ENCODE results near the gene MYBPC3.

DNA sequence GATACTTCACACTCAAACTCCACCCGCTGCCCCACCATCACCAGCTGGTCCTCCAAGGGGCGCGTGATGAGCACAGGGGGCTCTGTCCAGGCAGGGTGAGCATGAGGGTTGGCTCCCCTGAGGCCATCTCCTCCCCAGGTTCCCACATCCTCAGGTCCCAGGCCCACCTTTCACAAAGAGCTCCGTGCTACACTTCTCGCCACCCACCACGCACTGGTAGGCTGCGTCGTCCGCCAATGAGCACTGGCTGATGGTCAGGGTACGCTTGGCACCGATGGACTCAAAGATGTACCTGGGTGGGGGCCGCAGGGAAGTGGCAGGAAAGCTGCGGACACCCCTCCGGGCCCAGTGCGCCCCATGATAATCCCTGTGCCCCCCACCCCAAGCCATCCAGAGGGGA, 9.6 kb downstream of the MYBPC3 start:
- TF ChIP-seq NFIC (IDR thresholded peaks at IDR 0.05; ENCODE audit: low read depth, low read length), result no peak
- TF ChIP-seq, protein P1, sequence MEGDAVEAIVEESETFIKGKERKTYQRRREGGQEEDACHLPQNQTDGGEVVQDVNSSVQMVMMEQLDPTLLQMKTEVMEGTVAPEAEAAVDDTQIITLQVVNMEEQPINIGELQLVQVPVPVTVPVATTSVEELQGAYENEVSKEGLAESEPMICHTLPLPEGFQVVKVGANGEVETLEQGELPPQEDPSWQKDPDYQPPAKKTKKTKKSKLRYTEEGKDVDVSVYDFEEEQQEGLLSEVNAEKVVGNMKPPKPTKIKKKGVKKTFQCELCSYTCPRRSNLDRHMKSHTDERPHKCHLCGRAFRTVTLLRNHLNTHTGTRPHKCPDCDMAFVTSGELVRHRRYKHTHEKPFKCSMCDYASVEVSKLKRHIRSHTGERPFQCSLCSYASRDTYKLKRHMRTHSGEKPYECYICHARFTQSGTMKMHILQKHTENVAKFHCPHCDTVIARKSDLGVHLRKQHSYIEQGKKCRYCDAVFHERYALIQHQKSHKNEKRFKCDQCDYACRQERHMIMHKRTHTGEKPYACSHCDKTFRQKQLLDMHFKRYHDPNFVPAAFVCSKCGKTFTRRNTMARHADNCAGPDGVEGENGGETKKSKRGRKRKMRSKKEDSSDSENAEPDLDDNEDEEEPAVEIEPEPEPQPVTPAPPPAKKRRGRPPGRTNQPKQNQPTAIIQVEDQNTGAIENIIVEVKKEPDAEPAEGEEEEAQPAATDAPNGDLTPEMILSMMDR (IDR thresholded peaks at IDR 0.05 in 2 of 3, conservative IDR thresholded peaks at IDR 0.05 in 1 of 3; ENCODE audit: control insufficient read depth in 2 of 3, extremely low read depth in 1 of 3, insufficient read depth in 1 of 3, low read depth in 3 of 3, low read length in 3 of 3), result no peak
- TF ChIP-seq NBN (IDR thresholded peaks at IDR 0.05), result no peak
- TF ChIP-seq POLR2A (IDR thresholded peaks at IDR 0.05; ENCODE audit: low read depth, low read length), result no peak
- no peak for TF ChIP-seq ATF7 (IDR thresholded peaks at IDR 0.05; ENCODE audit: low read depth)
- TF ChIP-seq PAX8 (IDR thresholded peaks at IDR 0.05), result no peak
- no peak for TF ChIP-seq BACH1 (IDR thresholded peaks at IDR 0.05; ENCODE audit: borderline replicate concordance)

Data from GM12878 (cell line).